ENCODE measurements around the gene HIGD2B.

DNA sequence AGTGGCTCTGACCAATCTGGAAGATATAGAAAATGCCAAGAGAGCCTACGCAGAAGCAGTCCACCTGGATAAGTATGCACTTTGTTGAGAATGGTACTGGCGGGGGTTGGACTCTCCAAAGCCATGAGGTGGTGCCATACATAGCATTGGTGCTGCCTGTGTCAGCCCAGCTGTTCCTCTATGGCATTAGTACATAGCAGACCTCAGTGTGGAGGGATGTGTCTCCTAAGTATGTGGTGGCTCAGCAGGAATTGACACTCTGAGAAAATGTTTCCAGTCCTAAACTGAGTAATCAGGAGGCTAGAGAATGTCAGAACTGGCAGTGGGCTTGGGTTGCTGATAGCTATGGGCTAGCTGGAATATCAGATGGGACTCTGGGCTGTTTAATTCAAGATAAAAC is 49.1 kb upstream of the HIGD2B start:
- TF ChIP-seq, protein P1, sequence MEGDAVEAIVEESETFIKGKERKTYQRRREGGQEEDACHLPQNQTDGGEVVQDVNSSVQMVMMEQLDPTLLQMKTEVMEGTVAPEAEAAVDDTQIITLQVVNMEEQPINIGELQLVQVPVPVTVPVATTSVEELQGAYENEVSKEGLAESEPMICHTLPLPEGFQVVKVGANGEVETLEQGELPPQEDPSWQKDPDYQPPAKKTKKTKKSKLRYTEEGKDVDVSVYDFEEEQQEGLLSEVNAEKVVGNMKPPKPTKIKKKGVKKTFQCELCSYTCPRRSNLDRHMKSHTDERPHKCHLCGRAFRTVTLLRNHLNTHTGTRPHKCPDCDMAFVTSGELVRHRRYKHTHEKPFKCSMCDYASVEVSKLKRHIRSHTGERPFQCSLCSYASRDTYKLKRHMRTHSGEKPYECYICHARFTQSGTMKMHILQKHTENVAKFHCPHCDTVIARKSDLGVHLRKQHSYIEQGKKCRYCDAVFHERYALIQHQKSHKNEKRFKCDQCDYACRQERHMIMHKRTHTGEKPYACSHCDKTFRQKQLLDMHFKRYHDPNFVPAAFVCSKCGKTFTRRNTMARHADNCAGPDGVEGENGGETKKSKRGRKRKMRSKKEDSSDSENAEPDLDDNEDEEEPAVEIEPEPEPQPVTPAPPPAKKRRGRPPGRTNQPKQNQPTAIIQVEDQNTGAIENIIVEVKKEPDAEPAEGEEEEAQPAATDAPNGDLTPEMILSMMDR (IDR thresholded peaks at IDR 0.05) = no peak
- TF ChIP-seq, protein P2, sequence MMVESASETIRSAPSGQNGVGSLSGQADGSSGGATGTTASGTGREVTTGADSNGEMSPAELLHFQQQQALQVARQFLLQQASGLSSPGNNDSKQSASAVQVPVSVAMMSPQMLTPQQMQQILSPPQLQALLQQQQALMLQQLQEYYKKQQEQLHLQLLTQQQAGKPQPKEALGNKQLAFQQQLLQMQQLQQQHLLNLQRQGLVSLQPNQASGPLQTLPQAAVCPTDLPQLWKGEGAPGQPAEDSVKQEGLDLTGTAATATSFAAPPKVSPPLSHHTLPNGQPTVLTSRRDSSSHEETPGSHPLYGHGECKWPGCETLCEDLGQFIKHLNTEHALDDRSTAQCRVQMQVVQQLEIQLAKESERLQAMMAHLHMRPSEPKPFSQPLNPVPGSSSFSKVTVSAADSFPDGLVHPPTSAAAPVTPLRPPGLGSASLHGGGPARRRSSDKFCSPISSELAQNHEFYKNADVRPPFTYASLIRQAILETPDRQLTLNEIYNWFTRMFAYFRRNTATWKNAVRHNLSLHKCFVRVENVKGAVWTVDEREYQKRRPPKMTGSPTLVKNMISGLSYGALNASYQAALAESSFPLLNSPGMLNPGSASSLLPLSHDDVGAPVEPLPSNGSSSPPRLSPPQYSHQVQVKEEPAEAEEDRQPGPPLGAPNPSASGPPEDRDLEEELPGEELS (CRISPR knock-in tag; IDR thresholded peaks at IDR 0.05) = no peak
- TF ChIP-seq FOXK1 (CRISPR knock-in tag; IDR thresholded peaks at IDR 0.05) = no peak
- no peak for TF ChIP-seq SMAD3 (CRISPR knock-in tag; IDR thresholded peaks at IDR 0.05; ENCODE audit: borderline replicate concordance)
- TF ChIP-seq, protein P3, sequence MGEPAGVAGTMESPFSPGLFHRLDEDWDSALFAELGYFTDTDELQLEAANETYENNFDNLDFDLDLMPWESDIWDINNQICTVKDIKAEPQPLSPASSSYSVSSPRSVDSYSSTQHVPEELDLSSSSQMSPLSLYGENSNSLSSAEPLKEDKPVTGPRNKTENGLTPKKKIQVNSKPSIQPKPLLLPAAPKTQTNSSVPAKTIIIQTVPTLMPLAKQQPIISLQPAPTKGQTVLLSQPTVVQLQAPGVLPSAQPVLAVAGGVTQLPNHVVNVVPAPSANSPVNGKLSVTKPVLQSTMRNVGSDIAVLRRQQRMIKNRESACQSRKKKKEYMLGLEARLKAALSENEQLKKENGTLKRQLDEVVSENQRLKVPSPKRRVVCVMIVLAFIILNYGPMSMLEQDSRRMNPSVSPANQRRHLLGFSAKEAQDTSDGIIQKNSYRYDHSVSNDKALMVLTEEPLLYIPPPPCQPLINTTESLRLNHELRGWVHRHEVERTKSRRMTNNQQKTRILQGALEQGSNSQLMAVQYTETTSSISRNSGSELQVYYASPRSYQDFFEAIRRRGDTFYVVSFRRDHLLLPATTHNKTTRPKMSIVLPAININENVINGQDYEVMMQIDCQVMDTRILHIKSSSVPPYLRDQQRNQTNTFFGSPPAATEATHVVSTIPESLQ (CRISPR knock-in tag; IDR thresholded peaks at IDR 0.05) = no peak
- TF ChIP-seq ZNF416 (CRISPR knock-in tag; IDR thresholded peaks at IDR 0.05) = no peak
- TF ChIP-seq ZNF423 (CRISPR knock-in tag; IDR thresholded peaks at IDR 0.05) = no peak
- TF ChIP-seq, protein P4, sequence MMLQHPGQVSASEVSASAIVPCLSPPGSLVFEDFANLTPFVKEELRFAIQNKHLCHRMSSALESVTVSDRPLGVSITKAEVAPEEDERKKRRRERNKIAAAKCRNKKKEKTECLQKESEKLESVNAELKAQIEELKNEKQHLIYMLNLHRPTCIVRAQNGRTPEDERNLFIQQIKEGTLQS (CRISPR knock-in tag; conservative IDR thresholded peaks at IDR 0.05) = no peak
